GM21737 (cell line): Measurements from ENCODE around the gene CCT6B.
"Not testable (repeated sequence)": the region's sequence is repeated elsewhere in the genome, so short reads cannot be mapped to it uniquely, and the experiment has no call there.

ENCODE experiments used
- ATAC-seq: cut with Tn5 transposase; IDR thresholded peaks from one replicate; pipeline ENCODE4 v1.9.1; 2021; ENCODE audit warnings: mild to moderate bottlenecking, moderate library complexity; ENCODE audit not compliant: unreplicated experiment

The CCT6B gene

GRCh38 chr17:34961093-34961911, at the start of gene CCT6B, which contains the start of gene ZNF830:
Gene CCT6B, minus strand, starts transcription at chr17:34961460. Its CDS starts 67 bp downstream, at chr17:34961393.
Gene ZNF830, plus strand, starts transcription at chr17:34961540. Its CDS starts 27 bp downstream, at chr17:34961567.
- peak; percentile 87 for ATAC-seq

GRCh38 chr17:35010093-35010492, 48.8 kb upstream of the CCT6B start:
- ATAC-seq, result no peak

- no peak for ATAC-seq
Observed at GRCh38 chr17:35006961-35007360, 45.7 kb upstream of the CCT6B start.

GRCh38 chr17:35006345-35006744, 45.1 kb upstream of the CCT6B start:
- ATAC-seq, result no peak

GRCh38 chr17:35003778-35004177, 42.5 kb upstream of the CCT6B start:
- ATAC-seq, result no peak

GRCh38 chr17:35002876-35003551, 41.8 kb upstream of the CCT6B start:
- no peak for ATAC-seq

- ATAC-seq, result no peak
Observed at GRCh38 chr17:35001549-35001948, 40.3 kb upstream of the CCT6B start.

- not testable (repeated sequence) for ATAC-seq
Observed at GRCh38 chr17:35000965-35001364, 39.7 kb upstream of the CCT6B start.

- ATAC-seq, result no peak
Observed at GRCh38 chr17:34999456-34999855, 38.2 kb upstream of the CCT6B start.

GRCh38 chr17:34998205-34998604, 36.9 kb upstream of the CCT6B start:
- ATAC-seq, result peak; percentile 55

- no peak for ATAC-seq
Observed at GRCh38 chr17:34997355-34997862, 36.1 kb upstream of the CCT6B start.

- no peak for ATAC-seq
Observed at GRCh38 chr17:34996422-34997285, 35.4 kb upstream of the CCT6B start.

- ATAC-seq, result no peak
Observed at GRCh38 chr17:34993031-34993430, 31.8 kb upstream of the CCT6B start.

- no peak for ATAC-seq
Observed at GRCh38 chr17:34991606-34992005, 30.3 kb upstream of the CCT6B start.

GRCh38 chr17:34990921-34991365, 29.7 kb upstream of the CCT6B start:
- ATAC-seq, result no peak

- ATAC-seq, result no peak
Observed at GRCh38 chr17:34989473-34989872, 28.2 kb upstream of the CCT6B start.

GRCh38 chr17:34988644-34989043, 27.4 kb upstream of the CCT6B start:
- ATAC-seq, result no peak

GRCh38 chr17:34987232-34987631, 26.0 kb upstream of the CCT6B start:
- ATAC-seq, result no peak

- ATAC-seq, result no peak
Observed at GRCh38 chr17:34981538-34982241, 20.4 kb upstream of the CCT6B start.
